Left ventricle myocardium inferior (tissue), 1 donor: ENCODE data around the gene LTK. TPM values are rescaled to one million over a fixed set of nuclear protein-coding genes. Genes with fewer than 3 reads are reported as not detected.

Source experiments
- DNase-seq: peaks from one replicate; pipeline ENCODE4 v3.0.0-alpha.2; 2020
- H3K27ac ChIP-seq: fragments of 200-600 bp; replicated peaks from 2 replicates; pipeline ENCODE4 v1.8.0; 2021
- H3K27me3 ChIP-seq: fragments of 200-600 bp; 2 replicates; pipeline ENCODE4 v1.8.0; 2021; ENCODE audit warnings: low read depth
- H3K36me3 ChIP-seq: fragments of 200-600 bp; 2 replicates; pipeline ENCODE4 v1.8.0; 2021
- H3K4me1 ChIP-seq: fragments of 200-600 bp; 2 replicates; pipeline ENCODE4 v1.8.0; 2021
- H3K4me3 ChIP-seq: fragments of 200-600 bp; 2 replicates; pipeline ENCODE4 v1.8.0; 2021; ENCODE audit warnings: mild to moderate bottlenecking, moderate library complexity
- H3K9me3 ChIP-seq: fragments of 200-600 bp; replicated peaks from 2 replicates; pipeline ENCODE4 v1.8.0; 2021
- CTCF ChIP-seq: fragments of 200-600 bp; IDR thresholded peaks from 2 replicates; pipeline ENCODE4 v1.8.0; 2021; ENCODE audit warnings: antibody characterized with exemption, mild to moderate bottlenecking, borderline replicate concordance
- intact Hi-C: fragments of 100-400 bp; cut with micrococcal nuclease; formaldehyde crosslinking; loops from one replicate; pipeline ENCODE4 v1.11.0; 2022
- total RNA-seq: library from RNA; stranded (reverse); fragmentation: NEBNext Ultra II Directional; extraction: Animal tissue kit (Norgen Biotek cat#: 25700); gene quantifications from one replicate; pipeline ENCODE4 v1.2.1, GENCODE V29; 2021
- donor health status: DM: no; HTN: yes; CAD: no; lungs with severe emphysema.

The LTK gene
- total RNA-seq, 1 donor from 2014 or later = 1.2 TPM

GRCh38 chr15:41482110-41482877 is 31.3 kb downstream of the LTK start:
- intact Hi-C loops = no loop called here
- H3K27me3 ChIP-seq = peaks cover 8% of the 10 kb centered on the region
- no peak for TF ChIP-seq CTCF
- H3K27ac ChIP-seq = no peak overlapping the region
- H3K9me3 ChIP-seq = no peaks in the 10 kb centered on the region
- no peak overlapping the region for H3K4me3 ChIP-seq
- DNase-seq = no peak
- peaks cover 58% of the 10 kb centered on the region for H3K36me3 ChIP-seq
- H3K4me1 ChIP-seq = no peaks in the 10 kb centered on the region

GRCh38 chr15:41480396-41481140 is 33.1 kb downstream of the LTK start:
- intact Hi-C loops = no loop called here
- H3K36me3 ChIP-seq = peaks cover 75% of the 10 kb centered on the region
- TF ChIP-seq CTCF = no peak
- no peak overlapping the region for H3K4me3 ChIP-seq
- H3K27ac ChIP-seq = no peak overlapping the region
- peaks cover 6% of the 10 kb centered on the region for H3K4me1 ChIP-seq
- no peak for DNase-seq
- H3K27me3 ChIP-seq = no peaks in the 10 kb centered on the region
- H3K9me3 ChIP-seq = no peaks in the 10 kb centered on the region

- H3K9me3 ChIP-seq = no peaks in the 10 kb centered on the region
- no peak for TF ChIP-seq CTCF
- H3K36me3 ChIP-seq = peaks cover 100% of the 10 kb centered on the region
- H3K27me3 ChIP-seq = no peaks in the 10 kb centered on the region
- peak overlapping the region; percentile 68 for H3K27ac ChIP-seq
- DNase-seq = no peak
- no peak overlapping the region for H3K4me3 ChIP-seq
- intact Hi-C loops = no loop called here
- H3K4me1 ChIP-seq = peaks cover 6% of the 10 kb centered on the region
Measured at GRCh38 chr15:41476416-41477048, 37.1 kb downstream of the LTK start.

- no peak for TF ChIP-seq CTCF
- H3K27ac ChIP-seq = no peak overlapping the region
- no peak for DNase-seq
- H3K36me3 ChIP-seq = peaks cover 100% of the 10 kb centered on the region
- H3K9me3 ChIP-seq = no peaks in the 10 kb centered on the region
- intact Hi-C loops = no loop called here
- H3K27me3 ChIP-seq = no peaks in the 10 kb centered on the region
- H3K4me3 ChIP-seq = no peak overlapping the region
- H3K4me1 ChIP-seq = peaks cover 6% of the 10 kb centered on the region
Measured at GRCh38 chr15:41474941-41475340, 38.7 kb downstream of the LTK start.

- H3K9me3 ChIP-seq = no peaks in the 10 kb centered on the region
- no peak overlapping the region for H3K4me3 ChIP-seq
- no peaks in the 10 kb centered on the region for H3K27me3 ChIP-seq
- peaks cover 100% of the 10 kb centered on the region for H3K36me3 ChIP-seq
- no peak overlapping the region for H3K27ac ChIP-seq
- H3K4me1 ChIP-seq = peaks cover 6% of the 10 kb centered on the region
- TF ChIP-seq CTCF = no peak
- intact Hi-C loops = no loop called here
- no peak for DNase-seq
Measured at GRCh38 chr15:41474436-41474835, 39.2 kb downstream of the LTK start.
